D721Med (cell line): ENCODE measurements around the gene KRT16.
"Not testable (repeated sequence)": the region's sequence is repeated elsewhere in the genome, so short reads cannot be mapped to it uniquely, and the experiment has no call there.

Experiments used
- DNase-seq: peaks from one replicate; pipeline ENCODE4 v3.0.0; 2011; ENCODE audit warnings: low spot score; ENCODE audit not compliant: insufficient read length
- FAIRE-seq: peaks from 2 replicates; lab custom pipeline; 2011; peaks lifted over from hg19 to GRCh38; lab: Jason Lieb, UNC
- TF ChIP-seq, protein P1 (sequence below): IDR thresholded peaks from 2 replicates; pipeline ENCODE4 v1.5.1; 2012; ENCODE audit warnings: mild to moderate bottlenecking, control low read depth; ENCODE audit not compliant: insufficient read depth; ENCODE audit errors: missing control alignments

Gene KRT16

GRCh38 chr17:41612376-41613160 lies at the start of gene KRT16:
Gene KRT16, minus strand, starts transcription at chr17:41612767. Its CDS starts 79 bp downstream, at chr17:41612688.
- not testable (repeated sequence) for FAIRE-seq, DNase-seq

DNA sequence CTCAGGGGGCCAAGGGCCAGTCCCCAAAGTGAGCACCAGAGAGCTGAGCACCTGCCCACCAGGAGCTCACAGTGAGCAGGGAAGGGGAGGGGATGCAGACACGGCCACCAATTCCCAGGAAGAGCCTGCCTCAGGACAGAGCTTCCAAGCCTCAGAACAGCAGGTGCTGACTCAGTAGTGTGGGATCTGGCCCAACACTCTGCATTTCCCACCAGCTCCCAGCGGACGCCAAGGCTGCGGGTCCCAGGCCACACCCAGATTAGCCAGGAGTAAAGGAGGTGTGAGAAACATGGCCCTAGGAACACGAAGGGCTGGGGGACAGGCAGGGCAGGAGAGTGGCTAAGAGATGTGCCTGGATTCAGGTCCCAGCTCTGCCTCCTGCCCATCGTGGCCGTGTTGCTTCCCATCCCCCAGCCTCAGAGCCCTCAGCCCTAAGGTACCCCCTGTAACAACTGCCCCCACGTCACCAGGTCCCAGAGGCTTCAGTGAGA lies 47.7 kb upstream of the KRT16 start:
- DNase-seq (no peak), FAIRE-seq (no peak)
- TF ChIP-seq, protein P1, sequence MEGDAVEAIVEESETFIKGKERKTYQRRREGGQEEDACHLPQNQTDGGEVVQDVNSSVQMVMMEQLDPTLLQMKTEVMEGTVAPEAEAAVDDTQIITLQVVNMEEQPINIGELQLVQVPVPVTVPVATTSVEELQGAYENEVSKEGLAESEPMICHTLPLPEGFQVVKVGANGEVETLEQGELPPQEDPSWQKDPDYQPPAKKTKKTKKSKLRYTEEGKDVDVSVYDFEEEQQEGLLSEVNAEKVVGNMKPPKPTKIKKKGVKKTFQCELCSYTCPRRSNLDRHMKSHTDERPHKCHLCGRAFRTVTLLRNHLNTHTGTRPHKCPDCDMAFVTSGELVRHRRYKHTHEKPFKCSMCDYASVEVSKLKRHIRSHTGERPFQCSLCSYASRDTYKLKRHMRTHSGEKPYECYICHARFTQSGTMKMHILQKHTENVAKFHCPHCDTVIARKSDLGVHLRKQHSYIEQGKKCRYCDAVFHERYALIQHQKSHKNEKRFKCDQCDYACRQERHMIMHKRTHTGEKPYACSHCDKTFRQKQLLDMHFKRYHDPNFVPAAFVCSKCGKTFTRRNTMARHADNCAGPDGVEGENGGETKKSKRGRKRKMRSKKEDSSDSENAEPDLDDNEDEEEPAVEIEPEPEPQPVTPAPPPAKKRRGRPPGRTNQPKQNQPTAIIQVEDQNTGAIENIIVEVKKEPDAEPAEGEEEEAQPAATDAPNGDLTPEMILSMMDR, result no peak

DNA sequence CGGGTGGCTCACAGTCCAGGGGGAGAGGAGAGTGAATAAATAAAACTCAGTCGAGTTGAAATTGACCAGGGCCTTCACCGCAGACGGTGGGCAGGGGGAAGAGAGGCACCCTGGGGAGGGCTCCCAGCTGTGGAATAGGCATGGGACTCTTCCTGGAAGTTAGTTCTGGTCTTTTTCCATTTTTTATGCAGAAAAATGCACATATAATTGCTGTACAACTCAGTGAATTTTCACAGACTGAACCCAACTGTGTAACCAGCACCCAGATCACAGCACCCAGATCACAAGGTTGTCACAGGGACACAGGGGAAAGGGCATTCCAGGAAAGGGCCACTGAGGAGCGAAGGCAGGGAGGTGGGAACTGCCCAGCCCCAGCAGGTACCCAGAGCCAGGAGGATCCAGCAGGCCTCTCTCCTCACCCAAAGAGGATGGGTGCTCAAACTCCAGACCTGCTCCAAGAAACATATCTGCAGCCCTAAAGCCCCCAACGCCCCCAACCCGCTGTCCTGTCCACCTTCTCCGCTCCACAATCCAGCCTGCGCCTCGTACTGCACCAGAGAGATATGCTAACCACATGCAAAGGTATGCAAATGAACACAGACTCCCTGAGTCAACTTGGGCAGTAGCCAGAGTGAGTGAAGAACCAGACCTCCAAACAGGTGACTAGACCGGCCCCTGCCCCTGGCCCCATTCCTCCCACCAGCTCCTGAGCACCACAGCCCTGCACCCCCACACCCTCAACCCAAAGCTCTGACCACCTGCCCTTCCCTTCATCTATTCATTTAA lies 47.1 kb upstream of the KRT16 start:
- TF ChIP-seq, protein P1, result no peak
- no peak for DNase-seq

GRCh38 chr17:41658846-41659245 lies 46.3 kb upstream of the KRT16 start:
- FAIRE-seq, result no peak
- no peak for DNase-seq
- TF ChIP-seq, protein P1, result no peak

More for the DNA sequence above, 47.1 kb upstream of the KRT16 start:
- no peak for FAIRE-seq

- FAIRE-seq (no peak), DNase-seq (no peak)
- TF ChIP-seq, protein P1, result no peak
These were observed 45.4 kb upstream of the KRT16 start for GRCh38 chr17:41657936-41658335.

DNA sequence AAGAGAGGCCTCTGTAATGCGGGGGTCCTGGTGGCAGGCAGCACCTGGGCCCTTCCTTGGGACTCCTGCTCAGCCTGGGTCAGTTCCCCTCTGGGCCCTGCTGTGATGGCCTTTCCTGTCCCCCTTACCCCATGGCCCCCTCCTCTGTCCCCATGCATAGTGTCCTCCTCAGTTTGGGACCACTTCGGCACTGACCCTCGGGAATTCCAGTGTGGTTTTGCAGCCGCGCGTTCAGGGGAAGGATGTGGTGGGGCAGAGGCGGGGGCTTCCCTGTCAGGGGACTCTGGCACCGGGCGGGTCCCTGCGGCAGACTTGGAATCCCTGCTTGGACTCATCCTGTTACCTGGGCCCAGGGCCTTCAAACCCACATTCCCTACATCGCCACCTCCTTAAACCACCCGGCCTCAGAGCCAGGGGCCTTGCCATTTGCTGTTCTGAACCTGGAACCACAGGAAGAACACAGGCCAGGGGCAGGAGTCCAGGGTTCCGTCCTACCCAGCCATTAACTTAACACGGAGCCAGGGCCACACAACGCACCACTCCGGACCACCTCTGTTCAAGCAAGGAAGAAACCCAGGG lies 44.7 kb upstream of the KRT16 start:
- DNase-seq (no peak), FAIRE-seq (no peak)
- TF ChIP-seq, protein P1, result no peak

GRCh38 chr17:41656249-41657023 lies 43.9 kb upstream of the KRT16 start:
- TF ChIP-seq, protein P1, result no peak
- DNase-seq, result no peak
- FAIRE-seq, result no peak
